Subcutaneous adipose tissue (tissue), 4 donors: ENCODE data around the gene CRBN. TPM values are rescaled to one million over a fixed set of nuclear protein-coding genes. Genes with fewer than 3 reads are reported as not detected.

ENCODE experiments used
- total RNA-seq, 4 donors: library from RNA; depleted of rRNA; stranded (reverse); fragments of >200 nt; gene quantifications; one replicate each; pipeline ENCODE4 v1.1.0, GENCODE V29; 2016
- TF ChIP-seq, protein P1 (sequence below): fragments of 450-650 bp; IDR thresholded peaks from one replicate; pipeline ENCODE4 v1.5.1; 2016; ENCODE audit warnings: low read depth, mild to moderate bottlenecking, control low read depth, antibody characterized with exemption, moderate library complexity

Gene CRBN
- total RNA-seq, 4 donors from 2014 or later: 83.2 to 190 (median 137) TPM

DNA sequence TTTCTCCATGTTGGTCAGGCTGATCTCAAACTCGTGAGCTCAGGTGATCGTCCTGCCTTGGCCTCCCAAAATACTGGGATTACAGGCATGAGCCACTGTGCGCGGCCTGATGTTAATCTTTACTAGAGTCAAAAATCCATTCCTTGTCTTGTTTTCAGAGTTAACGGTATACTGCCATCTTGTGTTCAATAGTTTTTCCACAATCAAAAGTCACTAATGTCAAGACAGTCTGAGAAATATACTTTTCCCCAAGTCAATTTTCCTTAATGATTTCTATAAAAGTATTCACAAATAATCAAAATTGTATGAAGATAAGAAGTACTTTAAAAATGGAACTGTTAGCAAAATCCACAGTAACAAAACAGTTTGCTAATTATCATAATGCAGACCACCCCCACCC, 8.5 kb downstream of the CRBN start:
- TF ChIP-seq, protein P1, sequence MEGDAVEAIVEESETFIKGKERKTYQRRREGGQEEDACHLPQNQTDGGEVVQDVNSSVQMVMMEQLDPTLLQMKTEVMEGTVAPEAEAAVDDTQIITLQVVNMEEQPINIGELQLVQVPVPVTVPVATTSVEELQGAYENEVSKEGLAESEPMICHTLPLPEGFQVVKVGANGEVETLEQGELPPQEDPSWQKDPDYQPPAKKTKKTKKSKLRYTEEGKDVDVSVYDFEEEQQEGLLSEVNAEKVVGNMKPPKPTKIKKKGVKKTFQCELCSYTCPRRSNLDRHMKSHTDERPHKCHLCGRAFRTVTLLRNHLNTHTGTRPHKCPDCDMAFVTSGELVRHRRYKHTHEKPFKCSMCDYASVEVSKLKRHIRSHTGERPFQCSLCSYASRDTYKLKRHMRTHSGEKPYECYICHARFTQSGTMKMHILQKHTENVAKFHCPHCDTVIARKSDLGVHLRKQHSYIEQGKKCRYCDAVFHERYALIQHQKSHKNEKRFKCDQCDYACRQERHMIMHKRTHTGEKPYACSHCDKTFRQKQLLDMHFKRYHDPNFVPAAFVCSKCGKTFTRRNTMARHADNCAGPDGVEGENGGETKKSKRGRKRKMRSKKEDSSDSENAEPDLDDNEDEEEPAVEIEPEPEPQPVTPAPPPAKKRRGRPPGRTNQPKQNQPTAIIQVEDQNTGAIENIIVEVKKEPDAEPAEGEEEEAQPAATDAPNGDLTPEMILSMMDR: no peak

DNA sequence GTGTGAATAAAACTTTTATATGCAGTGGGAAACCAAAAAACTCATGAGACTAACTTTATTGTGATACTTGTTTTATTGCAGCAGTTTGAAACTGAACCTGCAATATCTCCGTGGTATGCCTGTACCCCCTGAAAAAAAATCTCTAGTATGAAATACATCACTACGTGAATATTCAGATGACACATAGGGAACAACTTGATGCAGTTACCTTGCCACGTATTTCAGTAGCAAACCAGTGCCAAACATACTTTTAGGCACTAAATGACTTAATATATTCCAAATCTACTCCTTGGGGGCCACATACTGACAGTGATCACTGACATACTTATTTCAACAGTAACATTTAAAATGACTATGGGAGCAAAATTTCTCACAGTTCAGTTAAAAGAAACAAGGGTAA, 13.8 kb downstream of the CRBN start:
- TF ChIP-seq, protein P1: no peak

DNA sequence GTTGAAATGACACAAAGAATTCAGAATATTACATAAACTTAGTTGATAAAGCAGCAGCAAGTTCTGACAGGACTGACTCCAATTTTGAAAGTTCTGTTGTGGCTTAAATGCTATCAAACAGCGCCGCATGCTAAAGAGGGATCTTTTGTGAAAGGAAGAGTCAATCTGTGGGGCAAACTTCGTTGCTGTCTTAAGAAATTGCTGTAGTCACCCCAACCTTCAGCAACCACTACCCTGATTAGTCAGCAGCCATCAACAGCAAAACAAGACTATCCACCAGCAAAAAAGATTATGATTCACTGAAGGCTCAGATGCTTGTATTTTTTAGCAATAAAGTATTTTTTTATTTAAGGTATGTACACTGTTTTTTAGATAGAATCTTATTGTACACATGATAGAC, 14.2 kb downstream of the CRBN start:
- TF ChIP-seq, protein P1: no peak

DNA sequence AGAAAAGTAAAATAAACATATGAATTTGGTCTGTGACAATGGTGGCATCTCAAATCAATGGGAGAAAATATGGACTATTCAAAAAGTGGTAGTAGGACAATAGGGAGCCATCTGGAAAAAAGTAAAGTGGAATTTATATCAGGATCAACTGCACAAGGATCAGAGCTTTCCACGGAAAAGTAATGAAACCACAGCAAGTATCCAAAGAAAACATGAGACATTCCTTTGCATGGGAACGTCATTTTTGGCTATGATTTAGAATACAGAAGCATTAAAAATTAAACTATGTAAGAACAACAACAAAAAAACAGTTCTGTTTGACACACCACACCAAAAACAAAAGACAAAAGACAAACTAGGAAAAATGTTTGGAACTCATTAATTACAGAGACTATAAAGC, 18.7 kb downstream of the CRBN start:
- TF ChIP-seq, protein P1: no peak

DNA sequence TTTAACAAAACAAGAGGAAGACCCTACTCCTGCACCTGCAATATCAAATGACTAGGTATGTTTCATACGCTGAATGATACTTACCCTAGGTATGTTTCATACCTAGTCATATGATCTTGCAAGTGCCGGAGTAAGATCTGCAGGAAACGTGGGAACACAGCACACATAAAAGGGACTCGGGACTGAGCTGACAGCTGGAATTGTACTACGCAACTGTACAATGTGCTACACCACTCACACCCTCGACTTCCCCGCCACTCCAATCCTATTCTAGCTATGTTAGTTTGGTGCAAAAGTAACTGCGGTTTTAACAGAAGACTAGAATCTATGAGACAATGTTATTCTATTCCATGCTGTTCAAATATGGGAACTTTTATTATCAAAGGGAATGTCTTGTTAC, 22.0 kb downstream of the CRBN start:
- TF ChIP-seq, protein P1: no peak

DNA sequence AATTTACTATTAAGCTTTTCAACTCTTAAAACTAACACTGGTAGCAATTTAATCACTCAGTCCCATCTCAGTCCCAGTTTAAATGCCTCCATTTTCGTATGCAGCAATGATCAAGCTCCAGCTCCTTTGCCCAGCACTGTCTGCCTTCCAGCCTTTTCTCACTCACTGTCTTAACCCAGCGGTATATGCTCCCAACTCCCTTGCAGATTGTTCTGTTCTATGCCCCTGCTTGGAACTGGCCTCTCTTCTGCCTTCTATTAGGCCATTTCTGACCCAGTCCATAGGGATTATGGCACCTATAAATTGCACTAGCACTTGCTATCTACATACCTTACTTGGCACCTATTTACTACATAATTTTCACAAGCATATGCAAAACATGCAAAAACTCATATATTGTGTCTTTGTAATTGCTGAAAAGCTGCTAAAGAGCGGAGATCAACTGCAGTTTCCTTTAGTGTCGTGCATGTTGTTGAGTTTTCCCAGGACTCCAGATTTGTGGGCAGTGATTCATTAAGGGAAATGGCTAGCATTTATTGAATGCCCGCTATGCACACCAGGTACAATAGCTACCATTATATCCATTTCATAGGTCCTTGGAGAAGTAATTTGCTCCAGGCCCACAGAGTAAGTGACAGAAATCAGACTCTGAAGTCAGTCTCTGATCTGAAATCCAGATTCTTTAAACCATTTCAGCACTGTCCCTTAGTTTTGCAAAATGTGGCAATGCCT, 24.4 kb downstream of the CRBN start:
- TF ChIP-seq, protein P1: no peak

DNA sequence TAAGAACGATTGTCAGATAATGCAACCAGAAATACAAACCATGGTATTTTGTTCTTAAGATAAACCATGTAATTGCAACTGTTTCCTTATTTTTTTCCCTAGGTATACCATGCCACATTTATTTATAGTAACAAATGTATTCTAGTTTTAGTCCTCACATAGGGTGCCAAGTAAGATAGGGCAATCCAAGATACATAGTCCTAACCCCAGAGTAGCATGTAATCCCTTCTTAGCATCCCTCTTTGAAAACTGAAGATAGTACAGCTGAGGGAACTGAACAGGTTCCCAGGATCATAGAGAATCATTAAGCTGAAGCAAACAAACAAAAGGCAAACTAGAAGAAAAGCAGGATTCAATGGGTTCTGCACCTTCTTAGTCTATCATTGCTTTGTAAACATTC, 28.0 kb downstream of the CRBN start:
- TF ChIP-seq, protein P1: no peak
